GM18858 (cell line): ENCODE measurements around the gene GAGE13.
"Not testable (repeated sequence)": the region's sequence is repeated elsewhere in the genome, so short reads cannot be mapped to it uniquely, and the experiment has no call there.

Source experiments
- ATAC-seq: cut with Tn5 transposase; IDR thresholded peaks from one replicate; pipeline ENCODE4 v1.9.1; 2021; ENCODE audit not compliant: unreplicated experiment

GAGE13 gene

DNA sequence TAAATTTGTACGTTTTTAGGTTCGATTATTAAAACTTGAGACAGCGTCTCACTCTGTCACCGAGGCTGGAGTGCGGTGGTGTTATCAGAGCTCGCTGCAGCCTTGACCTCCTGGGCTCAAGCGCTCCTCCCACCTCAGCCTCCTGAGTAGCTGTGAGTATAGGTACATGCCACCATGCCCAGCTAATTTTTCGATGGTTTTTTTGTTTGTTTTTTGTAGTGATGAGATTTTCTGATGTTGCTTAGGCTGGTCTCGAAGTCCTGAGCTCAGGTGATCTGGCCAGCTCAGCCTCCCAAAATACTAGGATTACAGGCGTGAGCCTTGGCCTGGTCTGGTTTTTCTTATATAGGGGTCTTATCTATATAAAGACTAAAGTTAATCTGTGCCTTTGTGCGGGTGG lies 961 bp upstream of the GAGE13 start:
- ATAC-seq = not testable (repeated sequence)

DNA sequence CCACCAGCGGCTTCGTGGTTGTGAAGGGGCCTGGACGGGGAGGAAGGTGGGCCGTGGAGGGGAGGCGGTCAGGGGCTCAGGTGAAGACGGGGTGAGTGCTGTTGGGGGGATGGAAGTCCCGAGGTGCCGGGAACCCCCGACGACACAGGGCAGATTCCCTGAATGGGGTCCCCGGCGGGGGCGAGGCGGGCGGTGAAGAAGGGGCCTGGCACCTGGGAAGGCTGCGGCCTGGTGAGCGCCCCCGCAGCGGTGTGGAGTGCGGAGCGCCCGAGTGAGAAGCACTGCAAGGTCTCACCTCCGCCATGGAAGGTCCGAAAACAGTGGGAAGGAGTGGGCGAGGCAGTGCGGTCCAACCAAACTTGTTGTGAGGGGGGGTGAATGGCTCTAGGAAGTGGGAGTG lies 459 bp downstream of the GAGE13 start:
- not testable (repeated sequence) for ATAC-seq

DNA sequence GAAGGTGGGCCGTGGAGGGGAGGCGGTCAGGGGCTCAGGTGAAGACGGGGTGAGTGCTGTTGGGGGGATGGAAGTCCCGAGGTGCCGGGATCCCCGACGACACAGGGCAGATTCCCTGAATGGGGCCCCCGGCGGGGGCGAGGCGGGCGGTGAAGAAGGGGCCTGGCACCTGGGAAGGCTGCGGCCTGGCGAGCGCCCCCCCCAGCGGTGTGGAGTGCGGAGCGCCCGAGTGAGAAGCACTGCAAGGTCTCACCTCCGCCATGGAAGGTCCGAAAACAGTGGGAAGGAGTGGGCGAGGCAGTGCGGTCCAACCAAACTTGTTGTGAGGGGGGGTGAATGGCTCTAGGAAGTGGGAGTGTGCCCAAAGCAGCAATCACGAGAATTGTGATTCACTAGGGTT lies 10.1 kb downstream of the GAGE13 start:
- not testable (repeated sequence) for ATAC-seq

DNA sequence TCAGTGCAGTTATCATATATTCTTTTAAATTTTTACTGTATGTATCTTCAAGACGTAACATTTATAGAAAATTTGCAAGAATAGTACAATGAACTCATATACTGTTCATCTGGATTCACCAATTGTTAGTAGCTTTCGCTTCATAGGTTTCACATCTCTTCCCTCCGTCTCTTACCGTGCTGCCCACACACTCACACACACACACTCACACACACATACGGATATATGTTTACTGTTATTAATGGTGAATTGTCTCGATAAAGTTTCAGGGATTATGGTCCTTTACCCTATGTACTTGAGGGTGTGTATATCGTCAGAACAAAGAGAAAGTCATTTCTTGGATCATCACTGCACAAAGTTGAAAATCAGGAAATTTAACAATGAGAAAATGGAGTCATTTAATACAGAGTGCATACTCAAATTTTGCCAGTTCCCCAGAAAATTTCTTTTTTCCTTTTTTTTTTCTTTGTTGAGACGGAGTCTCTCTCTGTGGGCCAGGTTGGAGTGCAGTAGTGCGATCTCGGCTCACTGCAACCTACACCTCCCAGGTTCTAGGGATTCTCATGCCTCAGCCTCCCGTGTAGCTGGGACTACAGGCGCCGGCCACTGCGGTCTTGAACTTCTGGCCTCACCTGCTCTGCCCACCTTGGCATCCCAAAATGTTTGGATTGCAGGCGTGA lies 13.3 kb downstream of the GAGE13 start:
- ATAC-seq = not testable (repeated sequence)

DNA sequence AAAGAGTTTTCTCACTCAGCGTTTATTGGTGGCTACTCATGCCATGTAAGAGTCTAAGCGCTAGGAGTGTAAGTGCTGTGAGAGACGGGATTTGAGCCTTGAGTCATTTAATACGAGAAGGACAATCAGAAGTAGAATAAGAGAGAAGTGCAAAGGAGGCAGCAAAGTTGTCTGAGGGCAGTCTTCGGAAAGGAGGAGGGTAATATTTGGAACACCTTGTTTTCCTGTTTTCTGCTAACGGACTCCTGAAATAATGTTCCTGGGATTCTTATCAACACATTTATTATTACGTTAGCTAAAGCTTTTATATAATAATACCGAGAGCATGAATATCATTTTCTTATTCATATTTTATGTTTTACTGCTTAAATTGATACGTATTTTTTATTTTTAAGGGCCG lies 14.0 kb downstream of the GAGE13 start:
- ATAC-seq = not testable (repeated sequence)

DNA sequence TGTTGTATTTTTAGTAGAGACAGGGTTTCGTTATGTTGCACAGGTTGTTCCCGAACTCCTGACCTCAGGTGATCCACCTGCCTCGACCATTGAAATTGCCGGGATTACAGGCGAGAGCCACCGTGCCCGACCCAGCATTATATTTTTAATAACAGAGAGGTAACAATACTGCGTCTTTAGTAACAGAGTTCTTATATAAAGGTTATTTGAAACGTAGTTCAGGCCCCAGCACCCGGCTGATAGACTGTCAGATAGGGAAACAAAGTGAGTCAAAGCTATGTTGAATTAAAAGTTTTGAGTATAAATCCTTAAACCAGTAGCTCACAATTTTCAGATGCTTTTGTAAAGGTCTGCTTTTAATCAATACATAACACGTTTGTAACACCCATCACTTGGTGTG lies 14.8 kb downstream of the GAGE13 start:
- not testable (repeated sequence) for ATAC-seq
